Body of pancreas (tissue), 4 donors: ENCODE measurements around the gene PKP1.

Source experiments
- POLR2A ChIP-seq, 3 donors: fragments of 450-650 bp; IDR thresholded peaks; one replicate each; pipeline ENCODE4 v1.6.1; 2016; ENCODE audit warnings: antibody characterized with exemption in 3 of 3, mild to moderate bottlenecking in 2 of 3
- TF ChIP-seq, protein P1 (sequence below), 7 experiments: fragments of 450-650 bp in 4 of 7; fragments of 200-600 bp in 3 of 7; sonication (generic) in 3 of 7; IDR thresholded peaks; one replicate each; pipeline ENCODE4 v1.5.1; 2016 to 2019; ENCODE audit warnings: antibody characterized with exemption in 7 of 7

DNA sequence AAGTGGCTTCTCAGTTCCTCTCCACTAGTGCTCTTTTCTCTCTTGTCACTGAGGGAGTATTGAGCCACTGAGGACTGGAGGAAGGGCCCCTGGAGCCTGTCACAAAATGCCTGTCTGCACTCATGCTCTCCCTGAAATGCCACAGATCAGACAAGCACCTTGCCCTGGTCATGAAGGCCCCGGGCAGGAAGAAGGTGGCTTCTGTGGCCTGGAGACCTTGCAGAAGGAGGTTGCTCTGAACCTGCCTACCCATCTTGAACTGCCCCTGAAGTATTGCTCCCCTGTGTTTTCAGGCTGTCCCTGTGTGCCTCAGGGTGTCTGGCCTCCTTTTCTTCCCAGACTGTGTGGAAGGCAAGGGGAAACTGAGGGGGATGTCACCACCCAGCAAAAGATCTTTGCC lies 3.1 kb downstream of the PKP1 start:
- TF ChIP-seq, protein P1, sequence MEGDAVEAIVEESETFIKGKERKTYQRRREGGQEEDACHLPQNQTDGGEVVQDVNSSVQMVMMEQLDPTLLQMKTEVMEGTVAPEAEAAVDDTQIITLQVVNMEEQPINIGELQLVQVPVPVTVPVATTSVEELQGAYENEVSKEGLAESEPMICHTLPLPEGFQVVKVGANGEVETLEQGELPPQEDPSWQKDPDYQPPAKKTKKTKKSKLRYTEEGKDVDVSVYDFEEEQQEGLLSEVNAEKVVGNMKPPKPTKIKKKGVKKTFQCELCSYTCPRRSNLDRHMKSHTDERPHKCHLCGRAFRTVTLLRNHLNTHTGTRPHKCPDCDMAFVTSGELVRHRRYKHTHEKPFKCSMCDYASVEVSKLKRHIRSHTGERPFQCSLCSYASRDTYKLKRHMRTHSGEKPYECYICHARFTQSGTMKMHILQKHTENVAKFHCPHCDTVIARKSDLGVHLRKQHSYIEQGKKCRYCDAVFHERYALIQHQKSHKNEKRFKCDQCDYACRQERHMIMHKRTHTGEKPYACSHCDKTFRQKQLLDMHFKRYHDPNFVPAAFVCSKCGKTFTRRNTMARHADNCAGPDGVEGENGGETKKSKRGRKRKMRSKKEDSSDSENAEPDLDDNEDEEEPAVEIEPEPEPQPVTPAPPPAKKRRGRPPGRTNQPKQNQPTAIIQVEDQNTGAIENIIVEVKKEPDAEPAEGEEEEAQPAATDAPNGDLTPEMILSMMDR (IDR thresholded peaks at IDR 0.05): no peak
- TF ChIP-seq POLR2A (IDR thresholded peaks at IDR 0.05): no peak
